Heart right ventricle (tissue), 16 donors: ENCODE measurements around the gene DAPK1. TPM values are rescaled to one million over a fixed set of nuclear protein-coding genes. Genes with fewer than 3 reads are reported as not detected.

Source experiments
- ATAC-seq, 8 donors: fragments of 200-7000 bp; cut with Tn5 transposase; one replicate each; pipeline ENCODE4 v1.9.1; 2020; ENCODE audit warnings: mild to moderate bottlenecking in 8 of 8, moderate library complexity in 8 of 8, moderate number of reproducible peaks in 1 of 8
- DNase-seq, 2 donors: peaks; one replicate each; pipeline ENCODE4 v3.0.0-alpha.2; 2020
- H3K27ac ChIP-seq, 10 donors: fragments of 200-600 bp; sonication (generic) in 2 of 10; one replicate each; pipeline versions ENCODE4 v1.5.0 to v1.8.0; 2020 to 2022; ENCODE audit warnings: mild to moderate bottlenecking in 3 of 10
- H3K27me3 ChIP-seq, 7 donors: fragments of 200-600 bp; one replicate each; pipeline ENCODE4 v1.8.0; 2021 to 2022; ENCODE audit warnings: mild to moderate bottlenecking in 2 of 7
- H3K36me3 ChIP-seq, 9 donors: fragments of 200-600 bp; sonication (generic) in 1 of 9; one replicate each; pipeline versions ENCODE4 v1.5.0 to v1.8.0; 2020 to 2022; ENCODE audit warnings: mild to moderate bottlenecking in 2 of 9
- H3K4me1 ChIP-seq, 9 donors: fragments of 200-600 bp; sonication (generic) in 1 of 9; one replicate each; pipeline versions ENCODE4 v1.5.0 to v1.8.0; 2020 to 2022; ENCODE audit warnings: mild to moderate bottlenecking in 4 of 9
- H3K4me3 ChIP-seq, 10 donors: fragments of 200-600 bp; sonication (generic) in 2 of 10; one replicate each; pipeline versions ENCODE4 v1.5.0 to v1.8.0; 2020 to 2022; ENCODE audit warnings: mild to moderate bottlenecking in 7 of 10, moderate library complexity in 2 of 10
- H3K9me3 ChIP-seq, 11 donors: fragments of 200-600 bp in 10 of 11; sonication (generic) in 2 of 11; one replicate each; pipeline versions ENCODE4 v1.5.0 to v1.8.0; 2013 to 2022; ENCODE audit warnings: mild to moderate bottlenecking in 2 of 11, control low read depth in 1 of 11, moderate library complexity in 1 of 11
- WGBS, 2 donors: extraction: QIAGEN DNeasy Blood & Tissue Kit; methylation state at CpG; one replicate each; pipeline ENCODE4 v1.1.7; 2013; ENCODE audit warnings: inconsistent platforms in 1 of 2; 5-methylcytosine and 5-hydroxymethylcytosine counted together
- intact Hi-C, 10 donors: fragments of 100-400 bp; cut with DNase I; formaldehyde crosslinking; loops; one replicate each; pipeline versions ENCODE4 v1.11.1 to v1.14.2; 2022
- polyA plus RNA-seq, 2 donors: library from polyadenylated mRNA; stranded (reverse); fragments of 200-250 nt; gene quantifications; one replicate each; pipeline ENCODE4 v1.2.3, GENCODE V29; 2013
- total RNA-seq, 10 donors: library from RNA; stranded (reverse); fragmentation: NEBNext Ultra II Directional in 3 of 10; extraction: Animal tissue kit (Norgen Biotek cat#: 25700) in 3 of 10; gene quantifications; one replicate each; pipeline versions ENCODE4 v1.2.1 to v1.2.4, GENCODE V29; 2021 to 2023
- TF ChIP-seq, protein P1 (sequence below), 9 donors: fragments of 200-600 bp; sonication (generic) in 2 of 9; IDR thresholded peaks; one replicate each; pipeline versions ENCODE4 v1.5.0 to v1.8.0; 2021 to 2022; ENCODE audit warnings: antibody characterized with exemption in 9 of 9, mild to moderate bottlenecking in 5 of 9, moderate library complexity in 1 of 9
- donor health status: Arrhythmogenic right ventricular cardiomyopathy.
- donor health status: ischemic (EF 13 %, LVEDD 7.1; RV severe dilation, severe dysfunction).
- donor health status: healthy with polysubstance abuse.
- donor health status: DM: no; HTN: yes; CAD: no.
- donor health status: DM: no; HTN: no; CAD: no.
- donor health status: ischemic (EF 25% LVEDD 6.9; RV normal size, moderate dysfunction).
- donor health status: ischemic (EF 25% LVEDD 5.7; RV mildly dilated, moderate dysfunction).
- donor health status: healthy.
- donor health status: DM: yes; HTN: yes; CAD: no.
- donor health status: Ischemic cardiomyopathy.
- donor health status: ischemic (EF 35%, LVEDD 5.7; RV mildly dilated, moderate dysfunction).
- donor health status: nonischemic (EF 11% LVEDD 7.7; RV severe dilation, severe dysfunction).
- donor health status: DM: yes; HTN: yes; CAD: no.
- donor health status: PGD.
- donor health status: ischemic (EF 29% LVEDD 5.4; RV normal size, mild dysfunction).
- donor health status: nonischemic (EF 23%, LVEDD 6.1; RV moderate dilation, normal function).

The DAPK1 gene
- total and polyA plus RNA-seq, 12 donors = 1.1 to 15.5 (median 4.2) TPM

DNA sequence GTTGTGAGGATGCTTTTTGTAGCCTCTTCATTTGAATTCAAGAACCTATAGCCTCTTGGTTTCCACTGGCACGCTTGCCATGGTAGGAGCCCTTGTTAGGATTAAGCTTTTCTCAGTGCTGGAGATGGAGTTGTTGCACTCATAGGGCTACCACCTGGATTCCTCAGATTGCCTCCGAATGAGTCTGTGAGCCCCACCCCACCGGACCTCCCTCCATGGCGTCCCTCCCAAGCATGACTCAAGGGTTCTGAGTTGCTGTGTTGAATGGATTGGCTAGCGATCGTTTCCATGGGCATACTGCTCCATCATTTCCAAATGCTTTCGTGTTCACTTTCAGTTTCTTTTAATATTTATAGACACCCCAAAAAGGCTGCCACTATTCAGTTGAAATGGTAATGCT, 69.9 kb downstream of the DAPK1 start:
- DNase-seq = no peak

DNA sequence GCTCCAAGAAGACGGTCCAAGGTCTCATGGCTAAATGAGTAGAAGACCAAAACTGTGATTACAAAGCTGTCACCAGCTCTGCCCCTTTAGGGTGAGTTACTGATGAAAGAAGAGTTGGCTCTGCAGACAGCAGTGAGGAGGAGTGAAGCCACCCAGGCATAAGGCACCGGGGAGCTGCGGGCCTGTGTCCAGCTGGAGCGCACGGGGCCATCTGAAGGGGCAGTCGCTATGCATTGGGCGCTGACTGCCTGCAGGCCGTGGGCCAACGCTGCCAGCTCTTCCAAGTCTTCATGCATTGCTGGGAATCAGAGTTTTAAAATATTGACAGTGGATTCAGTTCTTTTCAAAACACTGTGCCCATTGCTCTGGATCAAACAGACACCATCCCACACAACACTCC, 70.3 kb downstream of the DAPK1 start:
- DNase-seq = no peak
- TF ChIP-seq, protein P1, sequence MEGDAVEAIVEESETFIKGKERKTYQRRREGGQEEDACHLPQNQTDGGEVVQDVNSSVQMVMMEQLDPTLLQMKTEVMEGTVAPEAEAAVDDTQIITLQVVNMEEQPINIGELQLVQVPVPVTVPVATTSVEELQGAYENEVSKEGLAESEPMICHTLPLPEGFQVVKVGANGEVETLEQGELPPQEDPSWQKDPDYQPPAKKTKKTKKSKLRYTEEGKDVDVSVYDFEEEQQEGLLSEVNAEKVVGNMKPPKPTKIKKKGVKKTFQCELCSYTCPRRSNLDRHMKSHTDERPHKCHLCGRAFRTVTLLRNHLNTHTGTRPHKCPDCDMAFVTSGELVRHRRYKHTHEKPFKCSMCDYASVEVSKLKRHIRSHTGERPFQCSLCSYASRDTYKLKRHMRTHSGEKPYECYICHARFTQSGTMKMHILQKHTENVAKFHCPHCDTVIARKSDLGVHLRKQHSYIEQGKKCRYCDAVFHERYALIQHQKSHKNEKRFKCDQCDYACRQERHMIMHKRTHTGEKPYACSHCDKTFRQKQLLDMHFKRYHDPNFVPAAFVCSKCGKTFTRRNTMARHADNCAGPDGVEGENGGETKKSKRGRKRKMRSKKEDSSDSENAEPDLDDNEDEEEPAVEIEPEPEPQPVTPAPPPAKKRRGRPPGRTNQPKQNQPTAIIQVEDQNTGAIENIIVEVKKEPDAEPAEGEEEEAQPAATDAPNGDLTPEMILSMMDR (IDR thresholded peaks at IDR 0.05) = no peak
- intact Hi-C loops = no loop called here
- 63 to 76% methylated on average over 9 of the region's 9 CpGs for WGBS, 2 donors
- Histone ChIP-seq H3K4me1 (peaks cover 0 to 39% (median 14%) of the 10 kb centered on the region in 9 donors), H3K4me3 (no peak overlapping the region), H3K9me3 (no peaks in the 10 kb centered on the region), H3K27ac (no peak overlapping the region), H3K36me3 (no peaks in the 10 kb centered on the region), H3K27me3 (no peaks in the 10 kb centered on the region)
- ATAC-seq = no peak

More for the DNA sequence above, 69.9 kb downstream of the DAPK1 start:
- TF ChIP-seq, protein P1 (IDR thresholded peaks at IDR 0.05) = no peak
- H3K27ac ChIP-seq = no peak overlapping the region
- intact Hi-C loops = no loop called here
- H3K36me3 ChIP-seq = no peaks in the 10 kb centered on the region
- no peak for ATAC-seq
- H3K4me3 ChIP-seq = no peak overlapping the region
- no peaks in the 10 kb centered on the region for H3K9me3 ChIP-seq
- no peaks in the 10 kb centered on the region for H3K27me3 ChIP-seq
- WGBS, 2 donors = 82 to 87% methylated on average over 7 of the region's 7 CpGs
- peaks cover 0 to 39% (median 14%) of the 10 kb centered on the region in 9 donors for H3K4me1 ChIP-seq

DNA sequence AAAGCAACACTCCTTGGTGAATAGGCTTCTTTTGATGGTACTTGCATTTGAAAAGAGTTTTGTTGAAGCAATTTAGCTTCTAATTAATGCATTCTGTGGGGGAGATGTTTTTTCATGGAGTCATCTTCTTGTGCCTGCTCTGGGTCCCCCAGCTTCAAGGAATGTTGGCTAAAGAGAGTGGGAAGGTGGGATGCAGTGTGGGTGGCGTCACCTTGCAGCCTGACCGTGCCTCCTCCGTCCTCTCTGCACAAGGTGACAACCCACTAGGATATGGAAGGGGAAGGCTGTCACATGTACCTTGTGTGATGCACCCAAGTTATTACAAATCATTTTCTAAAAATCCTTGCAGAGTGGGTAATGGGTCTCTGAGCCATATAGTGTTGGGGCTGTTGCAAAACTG, 70.7 kb downstream of the DAPK1 start:
- ATAC-seq (no peak), DNase-seq (no peak)
- Histone ChIP-seq H3K27ac (no peak overlapping the region), H3K4me1 (peaks cover 0 to 39% (median 14%) of the 10 kb centered on the region in 9 donors), H3K36me3 (no peaks in the 10 kb centered on the region), H3K9me3 (no peaks in the 10 kb centered on the region), H3K27me3 (no peaks in the 10 kb centered on the region), H3K4me3 (no peak overlapping the region)
- intact Hi-C loops = no loop called here
- 95 to 98% methylated on average over 3 of the region's 3 CpGs for WGBS, 2 donors
- TF ChIP-seq, protein P1 (IDR thresholded peaks at IDR 0.05) = no peak

DNA sequence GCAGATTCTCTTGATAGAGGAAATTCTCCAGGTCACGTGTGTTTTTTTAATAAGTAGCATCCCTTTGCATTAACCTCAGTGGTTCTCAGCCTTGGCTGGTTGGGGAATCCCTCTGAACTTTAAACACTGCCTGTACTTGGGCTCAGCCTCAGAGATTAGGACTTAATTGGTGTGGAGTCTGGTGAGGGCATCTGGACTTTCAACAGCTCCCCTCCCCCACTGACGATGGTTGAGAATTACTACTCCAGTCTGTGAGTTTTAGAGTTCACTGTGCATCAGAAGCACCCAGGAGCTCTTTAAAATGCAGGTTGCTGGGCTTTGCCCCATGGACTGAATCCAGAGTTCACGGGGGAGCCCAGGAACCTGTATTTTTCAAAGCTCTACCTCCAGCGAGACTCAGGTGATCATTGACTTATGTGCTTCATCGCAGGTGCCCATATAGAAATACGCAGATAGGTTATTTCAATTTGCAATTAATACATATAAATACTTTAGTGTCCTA, 71.4 kb downstream of the DAPK1 start:
- intact Hi-C loops = no loop called here
- TF ChIP-seq, protein P1 (IDR thresholded peaks at IDR 0.05) = no peak
- H3K27me3 ChIP-seq = no peaks in the 10 kb centered on the region

More for the DNA sequence above, 71.4 kb downstream of the DAPK1 start:
- Histone ChIP-seq H3K4me1 (peaks cover 0 to 34% (median 14%) of the 10 kb centered on the region in 9 donors), H3K9me3 (no peaks in the 10 kb centered on the region), H3K4me3 (no peak overlapping the region), H3K27ac (no peak overlapping the region), H3K36me3 (no peaks in the 10 kb centered on the region)
- ATAC-seq (no peak), DNase-seq (no peak)
- WGBS, 2 donors = 78 to 79% methylated on average over 6 of the region's 6 CpGs
